ENCODE measurements around the gene FAAH2. TPM values are rescaled to one million over a fixed set of nuclear protein-coding genes. Genes with fewer than 3 reads are reported as not detected.
"Not testable (repeated sequence)": the region's sequence is repeated elsewhere in the genome, so short reads cannot be mapped to it uniquely, and the experiment has no call there.

The FAAH2 gene
- total RNA-seq, 1 experiment from 2014 or later = 6.4 TPM

DNA sequence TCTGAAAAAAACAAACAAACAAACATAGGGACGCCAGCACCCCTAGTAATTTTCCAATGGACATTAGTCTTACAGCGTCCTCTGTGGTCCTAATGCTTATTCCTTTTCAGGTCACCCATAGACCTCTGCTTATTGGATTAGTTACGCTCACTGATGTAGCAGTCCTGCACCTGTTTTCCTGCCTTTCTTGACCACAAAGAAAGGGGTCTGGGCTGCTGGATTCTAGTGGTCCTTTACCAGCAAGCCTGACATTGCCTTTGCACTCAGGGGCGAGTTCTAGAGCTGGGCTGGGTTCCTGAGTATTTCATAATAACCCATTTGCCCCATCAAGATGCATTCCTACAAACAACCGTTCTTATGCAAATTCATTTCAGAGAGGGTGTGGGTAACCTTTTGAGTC, 116.7 kb downstream of the FAAH2 start:
- H3K27me3 ChIP-seq (ENCODE audit: insufficient read depth, low read length); H3K4me2 ChIP-seq (ENCODE audit: insufficient read depth, insufficient read length, low read length); H3K27ac ChIP-seq (ENCODE audit: insufficient read length, low read depth, low read length); H3K56ac ChIP-seq (ENCODE audit: insufficient read length, low read depth, low read length); H4K91ac ChIP-seq (ENCODE audit: insufficient read length, low read depth, low read length); H2AFZ ChIP-seq (ENCODE audit: low read length); H2AK5ac ChIP-seq (ENCODE audit: insufficient read length, low read length); H4K20me1 ChIP-seq (ENCODE audit: control insufficient read depth, insufficient read depth, insufficient read length); H3K79me2 ChIP-seq (ENCODE audit: insufficient read depth, low read length); H3K4me1 ChIP-seq (ENCODE audit: insufficient read depth, low read length); H4K5ac ChIP-seq (ENCODE audit: insufficient read length, low read depth, low read length); H2BK120ac ChIP-seq (ENCODE audit: low read depth, low read length, poor library complexity, severe bottlenecking); H3K23me2 ChIP-seq (ENCODE audit: insufficient read length, low read depth, low read length, poor library complexity, severe bottlenecking); H3K4ac ChIP-seq (ENCODE audit: low read depth, low read length); H3K4me3 Mint-ChIP-seq; H3K14ac ChIP-seq (ENCODE audit: insufficient read depth, low read length); H2BK12ac ChIP-seq (ENCODE audit: insufficient read length, low read depth, low read length); H2BK15ac ChIP-seq (ENCODE audit: low read depth, low read length); H2BK5ac ChIP-seq (ENCODE audit: insufficient read length, low read length); DNase-seq; H3K9ac ChIP-seq (ENCODE audit: extremely low read depth, insufficient read length, low read length); H3K79me1 ChIP-seq (ENCODE audit: insufficient read depth, low read depth, low read length, poor library complexity, severe bottlenecking); H2BK20ac ChIP-seq (ENCODE audit: low read depth, low read length, poor library complexity, severe bottlenecking); H3K23ac ChIP-seq (ENCODE audit: insufficient read length, low read depth, low read length); H3K18ac ChIP-seq (ENCODE audit: insufficient read length, low read depth, low read length); H3K27ac Mint-ChIP-seq; H3T11ph ChIP-seq (ENCODE audit: low read length); H4K8ac ChIP-seq (replicated peaks; ENCODE audit: insufficient read length, low read depth, low read length); H3K27me3 Mint-ChIP-seq (ENCODE audit: low read depth): not testable (repeated sequence)
- Mint-ChIP-seq H3K4me1 (peaks cover 19 to 21% of the 10 kb centered on the region in 2 experiments), H3K36me3 (ENCODE audit: insufficient read depth in 1 of 3, low read depth in 3 of 3) (peaks cover 8 to 16% (median 13%) of the 10 kb centered on the region in 3 experiments), H3K9me3 (peaks cover 65 to 75% of the 10 kb centered on the region in 2 experiments)
- peaks cover 16% of the 10 kb centered on the region for H3K9me3 ChIP-seq (ENCODE audit: control insufficient read depth, low read depth, low read length)
- no CpG with 5 or more reads among the region's 5 CpGs for WGBS (ENCODE audit: extremely low coverage, insufficient read length, low lambda C conversion rate)

Measured in H9 (cell line).